AG10803 (cell line): ENCODE results near the gene PERP.
A peak's percentile ranks its signal among the peaks of the same experiment; 100 is the strongest.
"Not testable (repeated sequence)": the region's sequence is repeated elsewhere in the genome, so short reads cannot be mapped to it uniquely, and the experiment has no call there.

Experiments
- DNase-seq: peaks from one replicate; pipeline ENCODE4 v3.0.0; 2010; ENCODE audit warnings: low read depth
- H3K4me3 ChIP-seq: 2 replicates; pipeline ENCODE4 v1.5.1; 2011; ENCODE audit warnings: mild to moderate bottlenecking, low read length, control low read depth
- TF ChIP-seq, protein P1 (sequence below): conservative IDR thresholded peaks from 2 replicates; pipeline ENCODE4 v1.5.1; 2011; ENCODE audit warnings: mild to moderate bottlenecking, low read length, control low read depth, inconsistent platforms

Gene PERP

DNA sequence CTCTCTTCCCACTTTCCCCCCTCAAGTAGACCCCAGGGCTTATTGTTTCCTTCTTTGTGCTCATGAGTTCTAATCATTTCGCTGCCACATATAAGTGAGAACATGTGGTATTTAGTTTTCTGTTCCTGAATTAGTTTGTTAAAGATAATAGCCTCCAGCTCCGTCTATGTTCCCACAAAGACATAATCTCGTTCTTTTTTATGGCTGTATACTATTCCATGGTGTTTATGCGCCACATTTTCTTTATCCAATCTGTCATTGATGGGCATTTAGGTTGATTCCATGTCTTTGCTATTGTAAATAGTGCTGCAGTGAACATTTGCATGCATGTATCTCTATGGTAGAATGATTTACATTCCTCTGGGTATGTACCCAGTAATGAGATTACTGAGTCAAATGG lies 16.9 kb upstream of the PERP start:
- no peak for DNase-seq
- TF ChIP-seq, protein P1, sequence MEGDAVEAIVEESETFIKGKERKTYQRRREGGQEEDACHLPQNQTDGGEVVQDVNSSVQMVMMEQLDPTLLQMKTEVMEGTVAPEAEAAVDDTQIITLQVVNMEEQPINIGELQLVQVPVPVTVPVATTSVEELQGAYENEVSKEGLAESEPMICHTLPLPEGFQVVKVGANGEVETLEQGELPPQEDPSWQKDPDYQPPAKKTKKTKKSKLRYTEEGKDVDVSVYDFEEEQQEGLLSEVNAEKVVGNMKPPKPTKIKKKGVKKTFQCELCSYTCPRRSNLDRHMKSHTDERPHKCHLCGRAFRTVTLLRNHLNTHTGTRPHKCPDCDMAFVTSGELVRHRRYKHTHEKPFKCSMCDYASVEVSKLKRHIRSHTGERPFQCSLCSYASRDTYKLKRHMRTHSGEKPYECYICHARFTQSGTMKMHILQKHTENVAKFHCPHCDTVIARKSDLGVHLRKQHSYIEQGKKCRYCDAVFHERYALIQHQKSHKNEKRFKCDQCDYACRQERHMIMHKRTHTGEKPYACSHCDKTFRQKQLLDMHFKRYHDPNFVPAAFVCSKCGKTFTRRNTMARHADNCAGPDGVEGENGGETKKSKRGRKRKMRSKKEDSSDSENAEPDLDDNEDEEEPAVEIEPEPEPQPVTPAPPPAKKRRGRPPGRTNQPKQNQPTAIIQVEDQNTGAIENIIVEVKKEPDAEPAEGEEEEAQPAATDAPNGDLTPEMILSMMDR = no peak
- H3K4me3 ChIP-seq = no peak overlapping the region

DNA sequence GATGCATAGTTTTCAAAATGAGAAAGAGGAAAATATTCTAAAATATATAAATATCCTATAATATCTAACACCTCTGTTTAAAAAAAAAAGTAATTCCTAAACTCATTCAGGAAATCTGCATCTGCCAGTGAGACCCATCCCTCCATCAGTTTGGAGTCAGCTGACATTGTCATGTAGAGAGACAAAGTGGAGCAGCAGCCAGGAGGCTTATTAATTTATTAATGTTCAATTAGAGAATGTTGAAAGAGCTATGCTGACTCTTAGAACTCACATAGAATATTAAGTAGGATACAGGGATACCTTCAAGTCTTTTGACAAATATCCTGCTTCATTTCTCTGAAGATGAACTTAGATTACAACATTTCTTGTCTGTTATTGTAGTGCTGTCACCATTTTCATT lies 12.8 kb upstream of the PERP start:
- TF ChIP-seq, protein P1 = no peak
- no peak overlapping the region for H3K4me3 ChIP-seq
- DNase-seq = no peak

DNA sequence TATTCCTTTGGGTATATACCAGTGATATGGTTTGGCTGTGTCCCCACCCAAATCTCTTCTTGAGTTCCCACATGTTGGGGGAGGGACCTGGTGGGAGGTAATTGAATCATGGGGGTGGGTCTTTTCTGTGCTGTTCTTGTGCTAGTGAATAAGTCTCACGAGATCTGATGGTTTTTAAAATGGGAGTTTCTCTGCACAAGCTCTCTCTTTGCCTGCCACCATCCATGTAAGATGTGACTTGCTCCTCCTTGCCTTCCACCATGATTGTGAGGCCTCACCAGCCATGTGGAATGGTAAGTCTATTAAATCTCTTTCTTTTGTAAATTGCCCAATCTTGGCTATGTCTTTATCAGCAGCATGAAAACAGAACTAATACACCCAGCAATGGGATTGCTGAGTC lies 12.0 kb upstream of the PERP start:
- not testable (repeated sequence) for H3K4me3 ChIP-seq, DNase-seq

GRCh38 chr6:138117376-138117914 lies 10.2 kb upstream of the PERP start:
- TF ChIP-seq, protein P1 = no peak
- DNase-seq = no peak

DNA sequence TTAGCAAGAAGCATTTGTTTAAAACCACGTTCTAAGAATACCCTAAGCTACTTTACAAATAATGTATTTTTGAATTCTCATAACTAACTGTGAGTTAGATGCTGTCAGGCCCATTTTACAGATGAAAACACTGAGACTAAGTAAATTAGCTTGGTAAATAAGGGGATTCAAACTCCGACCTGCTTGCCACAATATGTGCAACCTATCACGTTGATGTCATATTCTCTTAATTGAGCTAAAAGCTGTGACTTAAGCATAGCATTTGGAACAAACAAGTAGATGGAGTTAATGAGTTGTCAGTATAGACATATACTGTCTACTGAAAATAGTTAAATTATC lies 9.4 kb upstream of the PERP start:
- TF ChIP-seq, protein P1 = no peak
- DNase-seq = no peak
- H3K4me3 ChIP-seq = no peak overlapping the region

More at GRCh38 chr6:138117376-138117914, 10.2 kb upstream of the PERP start:
- no peak overlapping the region for H3K4me3 ChIP-seq

DNA sequence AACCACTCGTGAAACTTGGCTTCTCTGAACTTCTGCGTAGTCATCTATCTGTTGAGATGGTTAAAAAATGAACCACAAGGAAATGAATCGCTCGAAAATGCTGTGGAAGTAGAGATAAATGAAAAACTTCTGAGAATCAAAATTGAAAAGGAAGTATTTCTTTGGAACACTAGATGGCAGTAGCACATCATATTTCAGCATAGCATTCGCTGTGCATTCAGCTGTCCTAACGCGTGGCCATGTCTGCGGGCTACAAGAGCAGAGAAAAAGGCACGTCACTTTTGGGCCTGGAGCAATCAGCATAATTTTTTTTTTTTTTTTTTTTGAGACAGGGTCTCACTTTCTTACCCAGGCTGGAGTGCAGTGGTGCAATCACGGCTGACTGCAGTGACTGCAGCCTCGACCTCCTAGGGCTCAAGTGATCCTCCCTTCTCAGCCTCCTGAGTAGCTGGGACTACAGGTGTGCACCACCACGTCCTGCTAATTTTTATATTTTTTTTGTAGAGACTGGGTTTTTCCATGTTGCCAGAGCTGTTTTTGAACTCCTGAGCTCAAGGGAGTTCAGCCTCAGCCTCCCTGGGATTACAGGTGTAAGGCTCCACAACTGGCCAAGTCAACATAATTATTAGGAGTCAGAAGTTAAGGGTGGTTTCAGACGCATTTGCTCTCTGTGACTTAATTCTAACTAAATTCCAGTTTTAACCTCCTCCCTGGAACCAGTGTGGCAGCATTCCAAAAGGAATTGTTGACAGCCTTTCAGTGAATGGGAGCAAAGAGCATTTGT lies 8.8 kb upstream of the PERP start:
- no peak overlapping the region for H3K4me3 ChIP-seq
- peak; percentile 67 for DNase-seq
- TF ChIP-seq, protein P1 = peak; percentile 75

DNA sequence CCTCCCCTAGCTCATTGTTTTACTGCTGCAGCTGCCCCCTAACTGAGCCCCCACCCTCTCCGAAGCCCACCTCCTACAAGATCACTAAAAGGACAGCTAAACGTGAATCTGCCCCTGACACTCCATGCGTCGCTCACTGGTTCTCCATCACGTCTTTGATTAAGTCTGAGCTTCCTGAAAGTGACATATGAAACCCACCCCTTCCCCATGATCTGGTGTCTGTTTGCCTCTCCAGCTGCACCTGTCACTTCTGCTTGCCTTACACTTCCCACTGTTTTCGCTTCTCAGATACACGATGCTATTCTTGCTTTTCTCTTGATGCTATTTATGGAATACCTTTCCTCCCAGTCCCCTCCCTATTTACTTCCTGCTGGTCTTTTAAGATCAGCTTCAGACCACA lies 8.0 kb upstream of the PERP start:
- TF ChIP-seq, protein P1 = no peak
- no peak overlapping the region for H3K4me3 ChIP-seq
- no peak for DNase-seq
